ENCODE data around the gene ASXL1. TPM values are rescaled to one million over a fixed set of nuclear protein-coding genes. Genes with fewer than 3 reads are reported as not detected.
"Not testable (repeated sequence)": the region's sequence is repeated elsewhere in the genome, so short reads cannot be mapped to it uniquely, and the experiment has no call there.

ASXL1 gene
- total RNA-seq, 2 donors from 2014 or later, result 74.5 to 135 TPM

DNA sequence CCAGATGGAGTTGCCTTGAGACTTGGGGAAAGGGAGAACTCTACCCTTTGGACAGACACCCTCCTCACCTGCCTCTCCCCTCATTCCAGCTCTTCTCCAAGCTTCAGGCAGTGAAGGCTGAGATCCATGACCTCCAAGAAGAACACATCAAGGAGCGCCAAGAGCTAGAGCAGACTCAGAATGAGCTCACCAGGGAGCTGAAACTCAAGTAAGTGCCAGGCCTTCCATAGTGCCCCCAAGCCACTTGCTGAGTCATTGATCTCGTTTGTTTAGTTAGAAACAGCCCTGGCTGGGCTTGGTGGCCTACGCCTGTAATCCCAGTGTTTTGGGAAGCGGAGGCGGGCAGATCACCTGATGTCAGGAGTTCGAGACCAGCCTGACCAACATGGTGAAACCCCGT is 41.5 kb upstream of the ASXL1 start:
- Histone ChIP-seq H3K27me3 (replicated peaks; ENCODE audit: insufficient read depth) (no peaks in the 10 kb centered on the region), H3K9me3 (no peaks in the 10 kb centered on the region), H3K4me1 (ENCODE audit: control insufficient read depth in 1 of 2, low read depth in 2 of 2) (no peaks in the 10 kb centered on the region), H3K4me3 (no peak overlapping the region), H3K36me3 (peaks cover 2% of the 10 kb centered on the region), H3K27ac (no peak overlapping the region)
- TF ChIP-seq, protein P1, sequence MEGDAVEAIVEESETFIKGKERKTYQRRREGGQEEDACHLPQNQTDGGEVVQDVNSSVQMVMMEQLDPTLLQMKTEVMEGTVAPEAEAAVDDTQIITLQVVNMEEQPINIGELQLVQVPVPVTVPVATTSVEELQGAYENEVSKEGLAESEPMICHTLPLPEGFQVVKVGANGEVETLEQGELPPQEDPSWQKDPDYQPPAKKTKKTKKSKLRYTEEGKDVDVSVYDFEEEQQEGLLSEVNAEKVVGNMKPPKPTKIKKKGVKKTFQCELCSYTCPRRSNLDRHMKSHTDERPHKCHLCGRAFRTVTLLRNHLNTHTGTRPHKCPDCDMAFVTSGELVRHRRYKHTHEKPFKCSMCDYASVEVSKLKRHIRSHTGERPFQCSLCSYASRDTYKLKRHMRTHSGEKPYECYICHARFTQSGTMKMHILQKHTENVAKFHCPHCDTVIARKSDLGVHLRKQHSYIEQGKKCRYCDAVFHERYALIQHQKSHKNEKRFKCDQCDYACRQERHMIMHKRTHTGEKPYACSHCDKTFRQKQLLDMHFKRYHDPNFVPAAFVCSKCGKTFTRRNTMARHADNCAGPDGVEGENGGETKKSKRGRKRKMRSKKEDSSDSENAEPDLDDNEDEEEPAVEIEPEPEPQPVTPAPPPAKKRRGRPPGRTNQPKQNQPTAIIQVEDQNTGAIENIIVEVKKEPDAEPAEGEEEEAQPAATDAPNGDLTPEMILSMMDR (IDR thresholded peaks at IDR 0.05), result no peak
- DNase-seq (ENCODE audit: low spot score) (no peak), ATAC-seq (ENCODE audit: insufficient number of reproducible peaks, low FRiP score, low read depth) (no peak)

DNA sequence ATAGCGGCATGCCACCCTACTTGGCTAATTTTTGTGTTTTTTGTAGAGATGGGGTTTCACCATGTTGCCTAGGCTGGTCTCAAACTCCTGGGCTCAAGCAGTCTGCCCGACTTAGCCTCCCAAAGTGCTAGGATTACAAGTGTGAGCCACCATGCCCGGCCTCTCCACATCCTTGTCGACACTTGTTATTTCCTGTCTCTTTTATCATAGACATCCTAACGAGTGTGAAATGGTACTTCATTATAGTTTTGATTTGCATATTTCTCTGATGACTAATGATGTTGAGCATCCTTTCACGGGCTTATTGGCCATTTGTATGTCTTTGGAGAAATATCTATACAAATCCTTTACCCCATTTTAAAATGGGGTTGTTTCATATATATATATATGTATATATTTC is 39.0 kb upstream of the ASXL1 start:
- Histone ChIP-seq H3K9me3 (no peaks in the 10 kb centered on the region), H3K4me1 (ENCODE audit: control insufficient read depth in 1 of 2, low read depth in 2 of 2) (no peaks in the 10 kb centered on the region), H3K36me3 (peaks cover 2% of the 10 kb centered on the region), H3K4me3 (no peak overlapping the region), H3K27ac (no peak overlapping the region), H3K27me3 (replicated peaks; ENCODE audit: insufficient read depth) (no peaks in the 10 kb centered on the region)
- TF ChIP-seq, protein P1 (IDR thresholded peaks at IDR 0.05), result no peak
- ATAC-seq (ENCODE audit: insufficient number of reproducible peaks, low FRiP score, low read depth) (no peak), DNase-seq (ENCODE audit: low spot score) (no peak)

DNA sequence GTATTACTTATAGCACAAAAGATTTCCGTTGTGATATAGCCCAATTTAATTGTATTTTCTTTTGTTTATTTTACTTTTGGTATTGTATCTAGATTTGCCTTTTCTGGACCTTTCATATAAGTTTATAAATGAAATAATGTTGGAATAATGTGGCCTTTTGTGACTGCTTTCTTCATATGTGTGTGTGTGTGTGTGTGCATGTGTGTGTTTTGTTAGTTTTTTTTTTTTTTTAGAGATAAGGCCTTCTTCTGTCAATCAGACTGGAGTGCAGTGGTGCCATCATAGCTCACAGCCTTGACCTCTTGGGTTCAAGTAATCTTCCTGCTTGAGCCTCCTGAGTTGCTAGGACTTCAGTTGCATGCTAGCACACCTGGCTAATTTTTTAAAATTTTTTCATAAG is 37.8 kb upstream of the ASXL1 start:
- H3K27me3 ChIP-seq (replicated peaks; ENCODE audit: insufficient read depth), result no peaks in the 10 kb centered on the region
- H3K27ac ChIP-seq, result no peak overlapping the region
- peaks cover 2% of the 10 kb centered on the region for H3K36me3 ChIP-seq
- DNase-seq (ENCODE audit: low spot score) (no peak), ATAC-seq (ENCODE audit: insufficient number of reproducible peaks, low FRiP score, low read depth) (no peak)
- no peaks in the 10 kb centered on the region for H3K9me3 ChIP-seq
- no peak overlapping the region for H3K4me3 ChIP-seq
- H3K4me1 ChIP-seq (ENCODE audit: control insufficient read depth in 1 of 2, low read depth in 2 of 2), result no peaks in the 10 kb centered on the region
- TF ChIP-seq, protein P1 (IDR thresholded peaks at IDR 0.05), result no peak

DNA sequence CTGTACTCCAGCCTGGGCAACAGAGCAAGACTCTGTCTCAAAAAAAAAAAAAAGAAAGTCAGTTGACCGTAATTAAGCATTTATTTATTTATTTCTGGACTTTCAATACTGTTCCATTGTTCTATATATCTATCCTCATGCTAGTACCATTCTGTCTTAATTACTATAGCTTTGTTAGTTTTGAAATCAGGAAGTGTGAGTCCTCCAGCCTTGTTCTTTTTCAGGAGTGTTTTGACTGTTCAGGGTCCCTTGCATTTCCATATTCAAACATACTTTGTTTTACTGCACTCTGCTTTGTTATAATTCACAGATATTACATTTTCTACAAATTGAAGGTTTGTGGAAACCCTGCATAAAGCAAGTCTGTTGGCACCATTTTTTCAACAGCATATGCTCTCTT is 36.7 kb upstream of the ASXL1 start:
- no peak overlapping the region for H3K27ac ChIP-seq
- no peaks in the 10 kb centered on the region for H3K27me3 ChIP-seq (replicated peaks; ENCODE audit: insufficient read depth)
- TF ChIP-seq, protein P1 (IDR thresholded peaks at IDR 0.05), result no peak
- H3K4me1 ChIP-seq (ENCODE audit: control insufficient read depth in 1 of 2, low read depth in 2 of 2), result no peaks in the 10 kb centered on the region
- ATAC-seq (ENCODE audit: insufficient number of reproducible peaks, low FRiP score, low read depth) (no peak), DNase-seq (ENCODE audit: low spot score) (no peak)
- no peak overlapping the region for H3K4me3 ChIP-seq
- no peaks in the 10 kb centered on the region for H3K9me3 ChIP-seq
- H3K36me3 ChIP-seq, result peaks cover 2% of the 10 kb centered on the region

DNA sequence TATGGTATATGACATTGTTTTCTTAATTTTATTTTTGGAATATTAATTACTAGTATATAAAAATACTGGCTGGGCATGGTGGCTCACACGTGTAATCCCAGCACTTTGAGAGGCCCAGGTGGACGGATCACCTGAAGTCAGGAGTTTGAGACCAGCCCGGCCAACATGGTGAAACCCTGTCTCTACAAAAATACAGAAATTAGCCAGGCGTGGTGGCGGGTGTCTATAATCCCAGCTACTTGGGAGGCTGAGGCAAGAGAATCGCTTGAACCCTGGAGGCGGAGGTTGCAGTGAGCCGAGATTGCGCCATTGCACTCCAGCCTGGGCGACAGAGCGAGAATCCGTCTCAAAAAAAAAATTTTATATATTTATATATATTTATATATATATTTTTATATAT is 35.9 kb upstream of the ASXL1 start:
- not testable (repeated sequence) for H3K9me3 ChIP-seq; H3K27ac ChIP-seq; ATAC-seq (ENCODE audit: insufficient number of reproducible peaks, low FRiP score, low read depth); DNase-seq (ENCODE audit: low spot score); H3K4me3 ChIP-seq; H3K27me3 ChIP-seq (replicated peaks; ENCODE audit: insufficient read depth); H3K36me3 ChIP-seq; H3K4me1 ChIP-seq (ENCODE audit: control insufficient read depth in 1 of 2, low read depth in 2 of 2)

DNA sequence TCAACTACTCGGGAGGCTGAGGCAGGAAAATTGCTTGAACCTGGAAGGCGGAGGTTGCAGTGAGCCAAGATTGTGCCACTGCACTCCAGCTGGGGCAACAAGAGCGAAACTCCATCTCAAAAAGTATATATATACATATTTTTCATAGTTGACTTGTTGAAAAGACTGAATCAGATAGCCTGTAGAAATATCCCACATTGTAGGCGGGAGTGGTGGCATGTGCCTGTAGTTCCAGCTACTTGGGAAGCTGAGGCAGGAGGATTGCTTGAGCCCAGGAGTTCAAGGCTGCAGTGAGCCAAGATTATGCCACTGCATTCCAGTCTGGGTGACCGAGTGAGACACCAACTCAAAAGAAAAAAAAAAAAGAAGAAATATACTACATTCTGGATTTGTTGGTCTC is 34.4 kb upstream of the ASXL1 start:
- H3K4me3 ChIP-seq; H3K9me3 ChIP-seq; H3K27ac ChIP-seq; ATAC-seq (ENCODE audit: insufficient number of reproducible peaks, low FRiP score, low read depth); H3K36me3 ChIP-seq; H3K4me1 ChIP-seq (ENCODE audit: control insufficient read depth in 1 of 2, low read depth in 2 of 2); H3K27me3 ChIP-seq (replicated peaks; ENCODE audit: insufficient read depth); DNase-seq (ENCODE audit: low spot score): not testable (repeated sequence)
